DMS53 (cell line): ENCODE results near the gene TMEM205.
"Not testable (repeated sequence)": the region's sequence is repeated elsewhere in the genome, so short reads cannot be mapped to it uniquely, and the experiment has no call there.

Experiments used
- DNase-seq: peaks from one replicate; lab custom pipeline; 2025; lab: John Stamatoyannopoulos, UW

Gene TMEM205

GRCh38 chr19:11373166-11373884 is 27.3 kb upstream of the TMEM205 start:
- peak; percentile 95 for DNase-seq

- DNase-seq = no peak
Measured at GRCh38 chr19:11370744-11371143, 24.7 kb upstream of the TMEM205 start.

DNA sequence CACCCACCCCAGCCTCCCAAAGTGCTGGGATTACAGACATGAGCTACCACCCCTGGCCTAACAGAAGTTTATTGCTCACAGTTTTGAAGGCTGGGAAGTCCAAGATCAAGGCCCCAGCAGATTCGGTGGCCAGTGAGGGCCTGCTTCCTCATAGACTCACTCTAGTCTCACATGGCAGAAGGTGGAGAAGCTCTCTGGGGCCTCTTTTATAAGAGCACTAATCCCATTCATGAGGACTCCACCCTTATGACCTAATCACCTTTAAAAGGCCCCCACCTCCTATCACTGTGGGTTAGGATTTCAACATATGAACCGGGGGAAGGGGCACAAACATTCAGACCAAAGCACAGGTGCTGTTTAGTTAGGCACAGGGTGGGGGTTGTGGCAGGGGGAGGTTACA is 21.5 kb upstream of the TMEM205 start:
- no peak for DNase-seq

GRCh38 chr19:11365557-11366117 is 19.6 kb upstream of the TMEM205 start:
- no peak for DNase-seq

GRCh38 chr19:11364935-11365334 is 18.9 kb upstream of the TMEM205 start:
- DNase-seq = no peak

DNA sequence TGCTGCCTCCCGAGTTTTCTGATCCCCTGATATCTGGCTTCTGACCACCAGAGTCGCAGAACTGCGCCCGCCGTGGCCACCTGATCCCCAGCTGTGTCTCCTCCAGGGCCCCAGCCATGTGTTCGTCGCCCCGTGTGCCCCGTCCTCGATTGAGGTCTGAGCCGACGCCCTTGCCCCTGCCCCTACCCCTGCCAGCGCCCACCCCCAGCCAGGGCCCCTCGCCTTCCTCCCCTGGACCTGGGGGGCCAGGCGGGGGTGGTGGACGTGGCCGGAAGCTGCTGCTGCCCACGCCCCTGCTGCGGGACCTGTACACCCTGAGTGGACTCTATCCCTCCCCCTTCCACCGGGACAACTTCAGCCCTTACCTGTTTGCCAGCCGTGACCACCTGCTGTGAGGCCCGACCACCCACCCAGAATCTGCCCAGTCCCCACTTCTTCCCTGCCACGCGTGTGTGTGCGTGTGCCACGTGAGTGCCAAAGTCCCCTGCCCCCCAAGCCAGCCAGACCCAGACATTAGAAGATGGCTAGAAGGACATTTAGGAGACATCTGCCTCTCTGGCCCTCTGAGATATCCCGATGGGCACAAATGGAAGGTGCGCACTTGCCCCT is 18.3 kb upstream of the TMEM205 start:
- DNase-seq = no peak

DNA sequence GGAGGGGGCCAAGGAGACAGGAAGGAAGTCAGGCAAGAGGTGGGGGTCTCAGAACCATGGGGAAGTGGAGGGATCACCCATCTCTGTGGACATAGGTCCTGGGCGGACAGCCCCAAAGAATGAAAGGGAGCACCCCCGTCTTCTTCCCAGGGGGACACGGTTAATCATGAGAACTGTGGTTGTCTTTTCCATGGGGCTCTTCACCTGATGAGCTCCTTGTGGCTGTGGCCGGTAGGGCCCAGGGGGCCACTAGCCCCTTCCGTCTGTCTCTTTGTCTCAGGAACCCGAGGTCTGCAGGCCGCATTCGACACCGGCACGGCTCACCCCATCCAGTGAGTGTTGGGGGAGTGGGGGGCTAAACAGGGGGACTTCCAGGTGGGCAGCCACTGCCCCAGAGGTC is 17.8 kb upstream of the TMEM205 start:
- no peak for DNase-seq

DNA sequence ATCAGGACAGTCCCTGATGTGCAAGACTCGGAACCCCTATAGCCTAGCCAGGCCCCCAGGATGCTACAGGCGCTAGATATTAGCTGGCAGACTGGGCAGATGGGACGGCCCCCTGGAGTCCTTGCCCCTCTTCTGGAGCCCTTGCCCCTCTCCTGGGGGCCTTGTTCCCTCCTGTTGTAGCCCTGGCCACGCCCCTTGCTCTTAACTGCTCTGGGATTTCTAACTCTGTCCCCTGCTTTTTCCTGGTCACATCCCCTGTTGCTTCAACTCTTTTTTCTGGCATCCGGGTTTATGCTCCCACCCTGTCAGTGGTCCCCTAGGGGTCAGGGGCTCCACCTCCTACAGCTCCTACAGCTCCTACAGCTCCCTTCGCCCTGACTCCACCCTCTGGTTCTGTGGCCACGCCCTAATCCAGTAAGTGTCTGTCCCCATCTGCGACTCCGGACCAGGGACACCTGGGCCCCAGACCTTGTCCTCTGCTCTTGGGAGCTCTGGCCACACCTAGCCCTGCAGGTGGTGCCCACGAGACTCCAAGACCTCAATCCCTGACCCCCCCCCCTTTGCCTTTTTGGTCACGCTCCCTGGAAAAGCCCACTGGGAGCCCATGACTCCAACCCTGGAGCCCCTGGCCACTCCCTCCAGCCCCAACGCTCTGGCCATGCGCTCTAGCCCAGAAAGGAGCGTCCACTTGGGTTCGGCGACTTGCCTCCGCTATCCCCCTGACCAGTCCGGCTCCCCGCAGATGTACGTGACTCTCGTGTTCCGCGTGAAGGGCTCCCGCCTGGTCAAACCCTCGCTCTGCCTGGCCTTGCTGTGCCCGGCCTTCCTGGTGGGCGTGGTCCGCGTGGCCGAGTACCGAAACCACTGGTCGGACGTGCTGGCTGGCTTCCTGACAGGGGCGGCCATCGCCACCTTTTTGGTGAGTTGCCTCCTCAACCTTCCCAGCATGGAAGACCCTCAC is 16.0 kb upstream of the TMEM205 start:
- no peak for DNase-seq

DNA sequence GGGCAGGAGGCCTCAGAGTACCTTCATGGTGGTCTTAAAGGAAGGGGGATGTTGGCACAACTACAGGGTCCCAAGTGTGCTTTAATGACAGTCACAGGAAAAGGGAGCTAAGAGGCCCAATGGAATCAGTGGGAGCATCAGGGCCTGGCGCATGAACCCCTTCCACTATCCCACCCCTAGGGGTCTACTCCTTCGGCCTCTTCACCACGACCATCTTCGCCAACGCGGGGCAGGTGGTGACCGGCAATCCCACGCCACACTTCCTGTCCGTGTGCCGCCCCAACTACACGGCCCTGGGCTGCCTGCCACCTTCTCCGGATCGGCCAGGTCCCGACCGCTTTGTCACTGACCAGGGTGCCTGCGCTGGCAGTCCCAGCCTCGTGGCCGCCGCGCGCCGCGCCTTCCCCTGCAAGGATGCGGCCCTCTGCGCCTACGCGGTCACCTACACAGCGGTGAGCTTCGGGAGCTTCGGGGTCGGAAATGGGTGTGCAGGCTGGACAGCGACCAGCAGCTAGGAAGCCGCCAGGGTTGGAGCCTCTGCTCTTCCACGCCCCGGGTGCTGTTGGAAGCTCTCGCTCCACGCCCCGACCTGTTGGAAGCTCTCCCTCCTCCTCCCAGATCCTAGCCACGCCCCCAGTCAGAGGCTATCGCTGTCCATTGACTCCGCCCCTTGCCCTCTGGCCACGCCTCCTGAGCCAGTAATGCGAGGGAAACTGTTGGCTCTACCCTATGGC is 15.1 kb upstream of the TMEM205 start:
- DNase-seq = peak; percentile 39

- no peak for DNase-seq
Measured at GRCh38 chr19:11359421-11359820, 13.4 kb upstream of the TMEM205 start.

DNA sequence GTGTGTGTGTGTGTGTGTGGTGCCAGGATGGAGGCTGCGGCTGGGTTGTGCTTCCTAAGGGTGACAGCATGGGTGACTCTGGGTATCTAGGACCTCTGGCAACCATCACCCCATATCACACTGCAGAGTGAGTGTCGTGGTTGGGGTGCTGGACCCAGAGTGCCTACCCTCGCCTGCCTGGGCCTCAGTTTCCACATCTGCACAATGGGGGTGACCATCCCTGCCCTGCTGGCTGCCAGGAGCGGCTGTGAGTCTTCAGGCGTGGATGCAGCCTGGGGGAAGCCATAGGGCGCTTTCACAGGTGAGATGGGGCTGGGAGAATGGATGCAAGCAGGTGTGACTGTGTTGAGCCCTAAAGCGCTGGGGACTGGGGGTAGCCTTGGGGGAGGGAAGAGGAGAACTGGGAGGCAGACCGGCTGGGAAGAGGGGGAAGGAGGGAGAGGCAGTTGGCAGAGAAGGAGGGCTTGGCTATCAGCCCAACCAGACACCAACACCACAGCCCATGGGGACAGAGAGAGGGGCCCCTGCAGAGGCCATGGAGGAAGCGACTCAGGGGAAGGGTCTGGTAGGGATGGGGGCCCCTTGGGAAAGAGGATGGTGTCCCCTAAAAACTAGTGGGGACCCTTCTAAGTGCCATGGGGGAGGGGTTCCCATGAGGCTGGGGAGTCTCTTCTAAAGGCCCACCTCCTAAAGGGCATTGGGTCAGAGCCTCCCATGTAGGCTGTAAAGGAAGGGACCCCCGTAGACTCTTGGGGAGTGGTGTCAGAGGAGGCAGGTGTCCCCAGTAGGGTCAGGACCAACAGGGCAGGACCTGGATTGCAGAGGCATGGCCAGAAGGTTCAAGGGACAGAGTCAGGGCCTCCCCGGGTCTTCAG is 10.8 kb upstream of the TMEM205 start:
- DNase-seq = no peak

GRCh38 chr19:11356074-11356397 is 10.0 kb upstream of the TMEM205 start:
- no peak for DNase-seq

DNA sequence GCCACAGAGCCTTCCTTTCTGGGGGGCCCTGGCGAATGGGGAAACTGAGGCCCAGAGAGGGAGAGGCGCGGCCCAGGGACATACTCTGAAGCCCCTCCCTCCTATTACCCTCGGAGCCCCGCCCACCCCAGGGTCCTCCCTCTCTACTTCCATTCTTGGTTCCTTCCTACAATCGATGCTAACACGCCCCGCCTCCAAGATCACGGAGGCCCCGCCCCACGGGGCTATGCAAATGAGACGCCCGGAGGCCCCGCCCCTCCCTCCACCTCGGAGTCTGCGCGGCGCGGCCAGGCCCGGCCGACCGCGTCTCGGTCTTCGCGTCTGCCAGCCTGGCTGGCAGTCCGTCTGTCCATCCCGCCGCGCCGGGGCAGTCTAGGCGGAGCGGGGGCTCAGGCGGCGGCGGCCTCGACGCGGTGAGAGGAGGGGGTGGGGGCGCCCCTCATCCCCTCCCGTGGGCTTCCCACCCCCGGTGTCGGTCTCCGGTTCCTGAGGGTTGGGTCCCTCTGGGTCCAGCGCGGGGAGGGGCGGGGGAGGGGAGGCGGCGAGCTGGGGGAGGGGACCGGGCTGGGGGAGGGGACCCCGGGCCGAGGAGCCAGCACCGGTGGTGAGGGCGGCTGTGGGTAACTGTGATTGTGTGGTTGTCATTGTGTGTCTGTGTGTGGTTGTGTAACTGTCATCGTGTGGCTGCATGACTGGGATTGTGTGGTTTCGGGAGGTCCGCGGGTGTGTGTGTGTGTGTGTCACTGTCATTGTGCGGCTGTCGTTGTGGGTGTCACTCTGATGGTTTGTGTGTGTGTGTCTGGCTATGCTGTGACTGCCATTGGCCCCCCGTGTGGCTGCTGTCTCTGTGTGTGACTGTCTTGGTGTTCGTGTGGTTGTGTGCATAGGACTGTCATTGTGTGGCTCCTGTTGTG is 9.3 kb upstream of the TMEM205 start, which contains the start of gene PLPPR2:
TSS of gene PLPPR2 (plus strand) at position 273 of the 914 bp plus-strand sequence. CDS start 2,242 bp downstream, outside the sequence.
- DNase-seq = peak; percentile 95

DNA sequence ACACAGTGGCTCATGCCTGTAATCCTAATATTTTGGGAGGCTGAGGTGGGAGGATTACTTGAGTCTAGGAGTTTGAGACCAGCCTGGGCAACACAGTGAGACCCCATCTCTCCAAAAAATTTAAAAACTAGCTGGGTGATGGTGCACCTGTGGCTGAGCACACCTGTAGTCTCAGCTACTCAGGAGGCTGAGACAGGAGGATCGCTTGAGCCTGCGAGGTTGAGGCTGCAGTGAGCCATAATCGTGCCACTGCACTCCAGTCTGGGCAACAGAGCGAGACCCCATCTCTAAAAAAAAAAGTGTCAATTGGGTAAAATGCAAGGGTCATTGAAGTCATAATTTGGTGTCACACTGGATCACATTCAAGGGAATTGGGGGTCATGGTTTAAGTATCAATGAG is 8.0 kb upstream of the TMEM205 start:
- DNase-seq = not testable (repeated sequence)

DNA sequence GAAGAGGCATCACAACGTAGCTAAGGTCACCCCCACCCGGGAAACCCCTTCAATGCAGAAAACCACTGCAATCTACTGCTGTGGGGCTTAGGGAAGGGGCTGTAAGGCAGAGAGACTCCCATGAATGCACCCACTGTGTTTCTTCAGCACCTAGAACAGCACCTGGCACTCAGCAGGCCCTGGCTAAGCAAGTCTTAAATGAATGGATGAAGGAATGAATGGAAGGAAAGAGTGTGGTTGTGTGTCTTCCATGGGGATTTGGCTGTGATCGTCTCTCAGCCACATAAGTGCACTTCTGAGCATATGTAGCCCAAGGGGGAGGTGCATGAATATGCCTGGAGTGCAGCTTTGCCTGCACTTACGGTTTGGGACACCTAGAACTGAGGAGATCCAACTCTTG is 3.1 kb upstream of the TMEM205 start:
- DNase-seq = no peak

DNA sequence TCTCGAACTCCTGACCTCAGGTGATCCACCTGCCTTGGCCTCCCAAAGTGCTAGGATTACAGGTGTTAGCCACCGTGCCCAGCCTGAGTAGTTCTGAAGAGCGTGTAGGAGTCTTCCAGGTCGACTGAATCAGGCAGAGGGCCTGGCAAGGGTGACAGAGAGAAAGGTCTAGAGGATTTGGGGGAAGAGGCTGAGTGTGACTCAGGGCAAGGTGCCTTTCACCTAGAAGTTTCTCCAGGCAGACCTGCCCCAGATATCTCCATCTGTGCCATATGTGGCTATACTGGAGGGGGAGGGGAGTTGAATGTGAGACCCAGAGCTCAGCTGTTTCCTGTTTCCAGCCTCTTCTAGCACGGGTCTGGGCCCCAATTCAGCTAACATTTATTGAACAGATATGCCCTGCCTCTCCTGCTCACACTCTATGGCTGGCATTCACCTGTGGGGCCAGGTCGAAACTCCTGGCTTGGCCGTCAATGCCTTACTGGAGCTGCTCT is 1.5 kb upstream of the TMEM205 start:
- DNase-seq = no peak

DNA sequence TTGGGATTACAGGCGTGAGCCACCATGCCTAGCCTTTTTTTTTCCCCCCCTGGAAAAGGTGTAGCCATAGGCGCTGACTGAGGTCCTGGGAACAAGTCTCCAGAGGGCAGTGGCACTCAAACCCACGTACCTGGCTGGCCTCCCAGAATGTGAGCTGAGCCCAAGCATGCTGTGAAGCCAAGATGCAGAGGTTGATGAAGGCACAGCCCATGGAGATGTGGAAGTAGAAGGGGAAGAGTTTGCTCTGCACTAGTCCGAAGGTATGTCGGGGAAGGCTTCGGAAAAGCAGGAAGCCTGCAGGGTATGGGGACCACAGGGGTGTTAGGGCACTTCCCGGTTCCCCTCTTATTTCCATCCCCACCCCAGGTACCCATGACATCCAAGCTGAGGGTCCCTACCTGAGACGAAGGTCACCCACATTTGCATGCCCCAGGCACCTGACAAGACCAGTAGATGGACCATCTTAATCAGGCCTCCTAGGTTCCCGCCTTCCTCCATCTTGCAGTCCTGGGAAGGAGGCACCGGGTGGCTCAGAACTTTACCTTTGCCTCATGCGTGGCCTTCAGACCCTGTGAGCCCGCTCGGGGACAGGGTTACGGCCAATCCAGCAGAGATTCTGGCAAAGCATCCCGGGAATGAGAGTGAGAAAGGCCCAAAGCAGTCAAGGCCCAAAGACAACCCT is 805 bp downstream of the TMEM205 start:
- DNase-seq = peak; percentile 57

DNA sequence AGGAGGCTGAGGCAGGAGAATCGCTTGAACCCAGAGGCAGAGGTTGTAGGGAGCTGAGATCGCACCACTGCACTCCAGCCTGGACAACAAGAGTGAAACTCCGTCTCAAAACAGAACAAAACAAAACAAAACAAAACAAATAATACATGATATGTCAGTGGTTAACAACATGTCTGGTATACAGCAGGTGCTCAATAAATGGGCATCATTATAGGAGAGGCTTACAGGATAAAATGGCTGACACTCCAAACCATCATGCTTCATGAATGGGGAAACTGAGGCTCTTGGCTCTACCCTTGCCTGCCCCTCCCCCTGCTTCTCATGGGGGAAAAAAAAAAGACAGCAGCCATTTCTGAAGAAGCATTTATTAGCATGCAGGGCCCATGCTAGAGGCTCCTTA is 3.6 kb downstream of the TMEM205 start:
- no peak for DNase-seq

DNA sequence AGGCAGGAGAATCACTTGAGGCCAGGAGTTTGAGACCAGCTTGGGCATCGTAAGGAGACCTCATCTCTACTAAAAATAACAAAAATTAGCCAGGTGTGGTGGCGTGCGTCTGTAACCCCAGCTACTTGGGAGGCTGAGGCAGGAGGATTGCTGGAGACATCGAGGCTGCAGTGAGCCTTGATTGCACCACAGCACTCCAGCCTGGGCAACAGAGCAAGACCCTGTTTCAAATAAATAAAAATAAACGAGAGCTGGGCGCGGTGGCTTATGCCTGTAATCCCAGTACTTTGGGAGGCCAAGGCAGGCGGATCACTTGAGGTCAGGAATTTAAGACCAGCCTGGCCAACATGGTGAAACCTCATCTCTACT is 6.0 kb downstream of the TMEM205 start:
- not testable (repeated sequence) for DNase-seq
